Stimulated activated effector memory CD8-positive, alpha-beta T cell treated with anti-CD3 and anti-CD28 coated beads, Interleukin-12 subunit alpha, Interleukin-12 subunit beta, amount 100 ng/mL, for 72 hours (primary cell): Measurements from ENCODE around the gene SQSTM1.
"Not testable (repeated sequence)": the region's sequence is repeated elsewhere in the genome, so short reads cannot be mapped to it uniquely, and the experiment has no call there.

Experiments used
- ATAC-seq: fragments of 150-1000 bp; cut with Tn5 transposase; 2 replicates; pipeline ENCODE4 v1.10.0; 2021
- DNase-seq, 2 donors: peaks; one replicate each; pipeline ENCODE4 v3.0.0; 2021 to 2022; ENCODE audit warnings: low spot score in 2 of 2
- H3K27ac Mint-ChIP-seq: one replicate; pipeline ENCODE4 v1.8.0; 2022; ENCODE audit warnings: mild to moderate bottlenecking, mixed read lengths
- H3K36me3 Mint-ChIP-seq: one replicate; pipeline ENCODE4 v1.8.0; 2022; ENCODE audit warnings: mild to moderate bottlenecking, mixed read lengths
- H3K4me1 Mint-ChIP-seq: one replicate; pipeline ENCODE4 v1.8.0; 2022; ENCODE audit warnings: mixed read lengths
- H3K4me3 Mint-ChIP-seq: one replicate; pipeline ENCODE4 v1.8.0; 2022; ENCODE audit warnings: mild to moderate bottlenecking, mixed read lengths
- H3K9me3 Mint-ChIP-seq: one replicate; pipeline ENCODE4 v1.8.0; 2022; ENCODE audit warnings: mixed read lengths

SQSTM1 gene

GRCh38 chr5:179865491-179866240 is 45.0 kb downstream of the SQSTM1 start:
- Mint-ChIP-seq H3K4me3 (no peak overlapping the region), H3K36me3 (peaks cover 38% of the 10 kb centered on the region), H3K27ac (peak overlapping the region; percentile 20), H3K4me1 (peaks cover 6% of the 10 kb centered on the region), H3K9me3 (no peaks in the 10 kb centered on the region)
- ATAC-seq = no peak
- no peak for DNase-seq

DNA sequence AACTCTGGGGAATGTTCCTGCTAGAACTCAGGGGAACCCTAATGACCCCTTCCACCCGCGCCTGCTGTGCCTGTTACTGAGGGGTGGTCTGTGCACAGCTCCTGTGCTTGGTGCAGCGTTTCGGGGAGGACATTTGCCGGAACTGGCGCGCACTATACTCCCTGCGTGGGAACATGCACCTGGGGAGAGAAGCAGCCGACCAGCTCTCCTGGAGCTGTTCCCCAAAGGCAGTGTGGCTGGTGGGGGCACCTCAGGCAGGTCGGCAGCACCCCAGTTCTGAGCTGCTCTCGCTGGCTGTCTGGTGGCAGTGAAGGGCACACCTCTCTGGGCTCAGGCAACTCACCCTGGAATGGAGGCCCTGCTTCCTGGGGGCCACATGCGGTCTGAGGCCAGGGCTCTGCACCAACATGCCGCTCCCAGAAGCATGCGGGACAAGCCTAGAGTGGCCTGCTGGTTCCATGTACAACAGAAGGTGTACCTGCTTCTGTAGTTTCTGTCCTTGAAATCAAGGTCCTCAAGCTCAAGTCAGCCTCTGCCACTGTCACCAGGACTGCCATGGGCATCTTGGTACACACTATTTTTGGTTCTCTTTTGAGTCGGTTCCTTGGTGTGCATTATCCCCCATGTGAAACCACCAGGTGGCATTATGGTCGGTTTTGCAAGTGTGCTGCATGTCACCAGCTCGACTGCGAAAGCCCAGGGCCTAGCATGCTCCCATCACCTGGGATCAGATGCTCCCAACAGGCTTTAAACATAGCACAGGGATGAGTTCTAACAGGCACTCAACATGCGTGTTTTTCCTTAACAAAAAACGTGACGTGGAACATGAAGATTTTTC is 45.8 kb downstream of the SQSTM1 start:
- DNase-seq (no peak), ATAC-seq (peak; percentile 56)
- peaks cover 6% of the 10 kb centered on the region for H3K4me1 Mint-ChIP-seq
- peaks cover 45% of the 10 kb centered on the region for H3K36me3 Mint-ChIP-seq
- H3K27ac Mint-ChIP-seq = no peak overlapping the region
- H3K9me3 Mint-ChIP-seq = no peaks in the 10 kb centered on the region
- no peak overlapping the region for H3K4me3 Mint-ChIP-seq

DNA sequence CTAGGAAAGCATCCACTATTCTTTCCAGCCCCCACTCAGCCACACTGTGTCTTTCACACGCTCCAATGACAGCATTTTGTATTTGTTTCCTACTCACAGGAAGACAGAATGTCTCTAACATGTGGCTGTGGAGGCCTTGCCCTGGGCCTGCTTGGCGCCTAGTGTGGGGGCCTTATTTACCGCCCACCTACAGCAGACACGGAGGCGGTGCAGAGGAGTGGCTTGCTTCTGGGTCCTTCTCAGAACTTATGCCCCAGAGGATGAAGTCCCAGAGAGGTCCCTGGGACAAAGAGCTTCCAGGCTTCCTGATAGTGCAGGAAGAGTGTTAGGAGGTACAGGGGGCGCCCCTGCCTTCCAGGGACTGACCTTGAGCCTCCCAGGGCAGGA is 46.4 kb downstream of the SQSTM1 start:
- no peak overlapping the region for H3K4me3 Mint-ChIP-seq
- H3K27ac Mint-ChIP-seq = peak overlapping the region; percentile 76
- ATAC-seq = no peak
- H3K4me1 Mint-ChIP-seq = peaks cover 6% of the 10 kb centered on the region
- DNase-seq = no peak
- no peaks in the 10 kb centered on the region for H3K9me3 Mint-ChIP-seq
- peaks cover 45% of the 10 kb centered on the region for H3K36me3 Mint-ChIP-seq

DNA sequence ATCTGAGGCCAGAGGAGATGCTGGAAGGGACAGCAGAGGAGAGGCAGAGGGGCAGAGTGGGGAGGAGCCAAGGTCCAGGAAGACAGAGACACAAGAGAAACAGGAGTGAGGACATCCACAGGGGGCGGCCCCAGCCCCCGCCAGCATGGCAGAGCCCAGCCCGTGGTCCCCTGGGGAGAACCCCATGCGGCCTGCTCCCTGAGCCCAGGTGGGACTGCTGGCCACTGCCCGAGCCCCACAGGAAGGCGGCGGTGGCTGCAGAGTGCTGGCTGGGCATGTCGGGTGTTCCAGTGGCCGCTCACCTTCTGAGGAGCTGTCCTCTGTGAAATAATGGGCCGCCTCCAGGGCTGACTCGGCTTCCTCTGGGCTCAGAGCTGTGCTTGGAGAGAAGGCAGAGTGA is 46.8 kb downstream of the SQSTM1 start:
- DNase-seq (no peak), ATAC-seq (no peak)
- no peak overlapping the region for H3K4me3 Mint-ChIP-seq
- peaks cover 6% of the 10 kb centered on the region for H3K4me1 Mint-ChIP-seq
- no peaks in the 10 kb centered on the region for H3K9me3 Mint-ChIP-seq
- peak overlapping the region; percentile 76 for H3K27ac Mint-ChIP-seq
- H3K36me3 Mint-ChIP-seq = peaks cover 42% of the 10 kb centered on the region

DNA sequence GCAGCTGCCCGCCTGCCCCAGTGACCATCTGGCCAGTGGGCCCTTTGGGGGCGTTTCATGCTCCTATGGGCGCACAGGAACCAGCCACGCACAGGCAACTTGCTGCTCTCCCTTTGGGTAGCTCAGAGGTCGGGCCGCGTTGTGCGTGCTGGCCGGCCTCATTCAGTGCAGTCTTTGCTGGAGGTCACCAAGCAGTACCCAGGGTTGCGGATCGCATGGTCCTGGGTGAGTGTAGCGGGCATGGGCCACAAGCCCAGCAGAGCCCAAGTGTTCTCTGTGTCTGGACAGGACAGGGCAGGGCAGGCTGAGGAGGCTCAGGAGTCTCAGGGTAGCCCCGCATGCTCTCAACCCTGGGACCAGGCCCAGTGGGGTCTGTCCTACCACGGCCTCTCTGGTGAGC is 47.8 kb downstream of the SQSTM1 start:
- ATAC-seq (no peak), DNase-seq (no peak)
- H3K36me3 Mint-ChIP-seq = peaks cover 40% of the 10 kb centered on the region
- H3K27ac Mint-ChIP-seq = peak overlapping the region; percentile 76
- H3K4me1 Mint-ChIP-seq = peaks cover 6% of the 10 kb centered on the region
- no peaks in the 10 kb centered on the region for H3K9me3 Mint-ChIP-seq
- H3K4me3 Mint-ChIP-seq = no peak overlapping the region

GRCh38 chr5:179869101-179869500 is 48.4 kb downstream of the SQSTM1 start:
- DNase-seq (no peak), ATAC-seq (no peak)
- Mint-ChIP-seq H3K36me3 (peaks cover 39% of the 10 kb centered on the region), H3K4me1 (peaks cover 6% of the 10 kb centered on the region), H3K9me3 (no peaks in the 10 kb centered on the region), H3K27ac (peak overlapping the region; percentile 76), H3K4me3 (no peak overlapping the region)

- Mint-ChIP-seq H3K27ac (peak overlapping the region; percentile 34), H3K36me3 (peaks cover 38% of the 10 kb centered on the region), H3K9me3 (no peaks in the 10 kb centered on the region), H3K4me1 (peaks cover 6% of the 10 kb centered on the region), H3K4me3 (no peak overlapping the region)
- DNase-seq (no peak), ATAC-seq (no peak)
These were observed 49.1 kb downstream of the SQSTM1 start for GRCh38 chr5:179869641-179870402.

GRCh38 chr5:179870403-179870903 is 49.7 kb downstream of the SQSTM1 start:
- H3K4me3 Mint-ChIP-seq = no peak overlapping the region
- ATAC-seq (no peak), DNase-seq (no peak)
- peaks cover 6% of the 10 kb centered on the region for H3K4me1 Mint-ChIP-seq
- H3K27ac Mint-ChIP-seq = no peak overlapping the region
- H3K36me3 Mint-ChIP-seq = peaks cover 38% of the 10 kb centered on the region
- no peaks in the 10 kb centered on the region for H3K9me3 Mint-ChIP-seq

- H3K4me1 Mint-ChIP-seq = peaks cover 6% of the 10 kb centered on the region
- no peaks in the 10 kb centered on the region for H3K9me3 Mint-ChIP-seq
- peaks cover 38% of the 10 kb centered on the region for H3K36me3 Mint-ChIP-seq
- ATAC-seq (no peak), DNase-seq (no peak)
- H3K4me3 Mint-ChIP-seq = no peak overlapping the region
- H3K27ac Mint-ChIP-seq = no peak overlapping the region
These were observed 50.2 kb downstream of the SQSTM1 start for GRCh38 chr5:179870952-179871351.

DNA sequence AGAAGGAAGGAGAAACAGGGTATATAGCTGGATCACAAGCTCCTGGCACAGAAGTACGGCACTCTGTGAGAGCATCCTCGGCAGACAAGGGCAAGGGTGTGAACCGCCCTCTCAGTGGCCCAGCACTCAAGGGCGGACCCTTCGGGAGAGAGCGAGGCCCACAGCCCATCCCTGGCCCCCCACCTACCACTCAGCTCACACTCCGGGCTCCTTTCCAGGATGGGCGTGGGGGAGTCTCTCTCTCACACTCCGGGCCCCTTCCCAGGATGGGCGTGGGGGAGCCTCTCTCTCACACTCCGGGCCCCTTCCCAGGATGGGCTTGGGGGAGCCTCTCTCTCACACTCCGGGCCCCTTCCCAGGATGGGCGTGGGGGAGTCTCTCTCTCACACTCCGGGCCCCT is 50.8 kb downstream of the SQSTM1 start:
- not testable (repeated sequence) for H3K4me3 Mint-ChIP-seq, H3K27ac Mint-ChIP-seq, ATAC-seq, H3K4me1 Mint-ChIP-seq, H3K9me3 Mint-ChIP-seq, DNase-seq
- H3K36me3 Mint-ChIP-seq = peaks cover 44% of the 10 kb centered on the region

DNA sequence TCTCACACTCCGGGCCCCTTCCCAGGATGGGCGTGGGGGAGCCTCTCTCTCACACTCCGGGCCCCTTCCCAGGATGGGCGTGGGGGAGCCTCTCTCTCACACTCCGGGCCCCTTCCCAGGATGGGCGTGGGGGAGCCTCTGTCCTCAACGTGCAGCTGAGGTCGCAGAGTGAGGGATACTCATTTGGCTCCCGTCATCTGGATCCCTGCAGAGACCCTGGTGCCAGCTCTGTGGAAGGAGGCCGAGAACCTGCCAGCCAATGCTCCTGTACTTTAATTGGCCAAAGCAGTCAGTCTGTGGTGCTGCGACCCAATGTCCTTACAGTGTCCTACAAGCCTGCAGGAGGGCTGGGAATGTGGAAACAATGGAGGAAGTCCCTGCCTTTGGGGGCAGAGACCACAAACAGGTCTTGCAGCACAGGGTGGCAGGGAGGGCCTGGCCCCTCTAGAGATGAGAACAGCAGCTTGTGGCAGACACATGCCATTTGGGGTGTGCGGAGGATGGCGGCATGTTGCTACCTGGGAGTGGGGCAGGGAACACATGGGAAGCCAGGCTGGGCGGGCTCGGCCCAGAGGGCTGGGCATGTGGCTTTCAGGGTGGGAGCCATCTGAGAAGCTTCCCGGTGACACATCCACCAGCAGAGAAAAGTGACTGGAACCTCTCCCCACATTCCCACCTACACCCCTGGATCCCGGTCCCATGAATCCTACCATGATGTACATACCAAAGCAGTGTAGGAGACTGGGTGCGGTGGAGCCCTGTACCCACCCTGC is 51.5 kb downstream of the SQSTM1 start:
- Mint-ChIP-seq H3K9me3 (no peaks in the 10 kb centered on the region), H3K4me3 (no peak overlapping the region), H3K27ac (no peak overlapping the region), H3K4me1 (peaks cover 3% of the 10 kb centered on the region), H3K36me3 (peaks cover 45% of the 10 kb centered on the region)
- no peak for ATAC-seq
- DNase-seq = no peak

DNA sequence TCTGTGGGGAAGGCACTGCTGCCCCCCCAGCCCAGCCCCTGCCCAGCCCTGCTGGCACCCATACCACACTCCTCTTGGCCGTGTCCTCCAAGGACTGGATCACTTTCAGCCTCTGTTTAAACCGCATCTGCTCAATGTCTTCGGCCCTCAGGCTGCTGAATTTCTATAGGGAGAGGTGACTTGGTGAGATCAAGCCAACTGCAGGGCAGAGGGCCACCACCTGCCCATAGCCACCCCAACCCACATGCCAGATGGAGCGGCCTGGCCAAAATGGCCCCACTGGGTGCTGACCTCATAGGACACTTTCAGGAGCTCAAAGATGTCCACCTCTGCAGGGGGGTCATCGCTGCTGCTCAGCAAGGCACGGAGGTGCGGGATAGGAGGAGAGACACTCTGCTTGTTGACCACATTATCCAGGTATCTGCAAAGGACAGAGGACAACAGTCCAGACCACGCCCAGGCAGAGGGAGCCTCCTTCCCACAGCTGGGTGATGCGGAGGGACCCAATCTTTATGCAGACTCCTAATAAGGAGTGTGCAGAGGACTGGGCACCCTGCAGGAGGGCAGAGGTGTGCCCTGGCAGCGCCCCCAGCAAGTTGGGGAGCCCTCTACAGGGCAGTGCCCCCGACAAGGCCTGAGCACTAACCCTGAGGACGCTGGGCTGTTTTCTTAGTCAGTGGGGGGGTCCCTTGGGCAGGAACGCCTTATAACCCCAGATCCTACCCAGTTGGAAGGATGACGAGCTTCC is 52.3 kb downstream of the SQSTM1 start:
- ATAC-seq = no peak
- H3K4me1 Mint-ChIP-seq = no peaks in the 10 kb centered on the region
- no peak overlapping the region for H3K4me3 Mint-ChIP-seq
- H3K9me3 Mint-ChIP-seq = no peaks in the 10 kb centered on the region
- H3K36me3 Mint-ChIP-seq = peaks cover 44% of the 10 kb centered on the region
- no peak overlapping the region for H3K27ac Mint-ChIP-seq
- no peak for DNase-seq

DNA sequence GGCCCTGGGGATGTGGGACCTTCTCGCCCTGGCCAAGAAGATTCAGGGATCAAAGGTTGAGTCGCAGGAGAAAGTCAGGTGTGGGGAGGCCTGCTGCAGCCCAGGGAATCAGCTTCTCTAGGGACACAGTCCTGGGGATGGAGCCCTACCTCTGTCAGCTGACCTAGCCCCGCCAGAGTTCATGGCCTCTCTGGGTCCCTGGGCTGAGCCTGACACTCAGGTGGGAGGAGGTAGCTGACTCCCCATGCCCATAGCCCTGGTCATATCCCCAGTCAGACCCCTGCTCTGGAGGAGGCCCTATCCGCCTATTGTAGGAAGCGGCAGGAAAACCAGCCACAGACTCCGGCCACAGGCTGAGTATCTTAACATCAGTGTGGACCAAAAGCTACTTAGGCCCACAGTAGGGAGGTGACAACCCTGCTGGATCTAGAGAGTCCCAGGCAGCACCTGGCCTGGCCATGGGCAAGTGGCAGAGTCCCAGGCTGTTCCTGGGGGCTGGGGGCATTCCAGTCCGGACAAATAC is 52.9 kb downstream of the SQSTM1 start:
- Mint-ChIP-seq H3K9me3 (no peaks in the 10 kb centered on the region), H3K4me3 (no peak overlapping the region), H3K4me1 (no peaks in the 10 kb centered on the region), H3K36me3 (peaks cover 47% of the 10 kb centered on the region), H3K27ac (peak overlapping the region; percentile 56)
- ATAC-seq (no peak), DNase-seq (no peak)

- Mint-ChIP-seq H3K4me1 (no peaks in the 10 kb centered on the region), H3K4me3 (no peak overlapping the region), H3K36me3 (peaks cover 47% of the 10 kb centered on the region), H3K9me3 (no peaks in the 10 kb centered on the region), H3K27ac (peak overlapping the region; percentile 56)
- ATAC-seq (no peak), DNase-seq (no peak)
These were observed 53.4 kb downstream of the SQSTM1 start for GRCh38 chr5:179874136-179874535.
